ENCODE data around the gene RAB3A. TPM values are rescaled to one million over a fixed set of nuclear protein-coding genes. Genes with fewer than 3 reads are reported as not detected.

Gene RAB3A
- total RNA-seq, 1 donor from 2014 or later, result 6.7 TPM

- Mint-ChIP-seq H3K4me3 (peak overlapping the region; percentile 24), H3K9me3 (no peaks in the 10 kb centered on the region), H3K27me3 (ENCODE audit: low read depth) (peaks cover 43% of the 10 kb centered on the region), H3K36me3 (peaks cover 21% of the 10 kb centered on the region), H3K4me1 (peaks cover 11% of the 10 kb centered on the region), H3K27ac (no peak overlapping the region)
- no peak for TF ChIP-seq CTCF (IDR thresholded peaks at IDR 0.05; ENCODE audit: unreplicated experiment)
- DNase-seq (ENCODE audit: low spot score in 2 of 2, unreplicated experiment in 2 of 2), result no peak
These were observed 30.7 kb downstream of the RAB3A start for GRCh38 chr19:18173054-18173571.

- Mint-ChIP-seq H3K27me3 (ENCODE audit: low read depth) (peaks cover 37% of the 10 kb centered on the region), H3K9me3 (no peaks in the 10 kb centered on the region), H3K27ac (no peak overlapping the region), H3K4me1 (peaks cover 11% of the 10 kb centered on the region), H3K36me3 (peaks cover 25% of the 10 kb centered on the region), H3K4me3 (no peak overlapping the region)
- DNase-seq (ENCODE audit: low spot score in 2 of 2, unreplicated experiment in 2 of 2), result no peak
- TF ChIP-seq CTCF (IDR thresholded peaks at IDR 0.05; ENCODE audit: unreplicated experiment), result no peak
These were observed 31.4 kb downstream of the RAB3A start for GRCh38 chr19:18172331-18173053.

GRCh38 chr19:18171605-18172327 lies 32.1 kb downstream of the RAB3A start:
- Mint-ChIP-seq H3K27ac (no peak overlapping the region), H3K36me3 (peaks cover 25% of the 10 kb centered on the region), H3K4me3 (no peak overlapping the region), H3K9me3 (no peaks in the 10 kb centered on the region), H3K27me3 (ENCODE audit: low read depth) (peaks cover 32% of the 10 kb centered on the region), H3K4me1 (peaks cover 11% of the 10 kb centered on the region)
- DNase-seq (ENCODE audit: low spot score in 2 of 2, unreplicated experiment in 2 of 2), result no peak
- no peak for TF ChIP-seq CTCF (IDR thresholded peaks at IDR 0.05; ENCODE audit: unreplicated experiment)

- H3K4me1 Mint-ChIP-seq, result peaks cover 11% of the 10 kb centered on the region
- H3K27ac Mint-ChIP-seq, result peak overlapping the region; percentile 25
- H3K27me3 Mint-ChIP-seq (ENCODE audit: low read depth), result peaks cover 25% of the 10 kb centered on the region
- no peak for DNase-seq (ENCODE audit: low spot score in 2 of 2, unreplicated experiment in 2 of 2)
- no peak overlapping the region for H3K4me3 Mint-ChIP-seq
- H3K9me3 Mint-ChIP-seq, result no peaks in the 10 kb centered on the region
- no peak for TF ChIP-seq CTCF (IDR thresholded peaks at IDR 0.05; ENCODE audit: unreplicated experiment)
- H3K36me3 Mint-ChIP-seq, result peaks cover 30% of the 10 kb centered on the region
These were observed 33.1 kb downstream of the RAB3A start for GRCh38 chr19:18170714-18171255.

- no peak for DNase-seq (ENCODE audit: low spot score in 2 of 2, unreplicated experiment in 2 of 2)
- Mint-ChIP-seq H3K4me3 (no peak overlapping the region), H3K27me3 (ENCODE audit: low read depth) (peaks cover 5% of the 10 kb centered on the region), H3K4me1 (peaks cover 5% of the 10 kb centered on the region), H3K27ac (no peak overlapping the region), H3K36me3 (peaks cover 33% of the 10 kb centered on the region), H3K9me3 (no peaks in the 10 kb centered on the region)
- no peak for TF ChIP-seq CTCF (IDR thresholded peaks at IDR 0.05; ENCODE audit: unreplicated experiment)
These were observed 35.0 kb downstream of the RAB3A start for GRCh38 chr19:18168673-18169381.

All from mesothelial cell of epicardium (in vitro differentiated cells).